ENCODE measurements around the gene DIAPH2. TPM values are rescaled to one million over a fixed set of nuclear protein-coding genes. Genes with fewer than 3 reads are reported as not detected.

The DIAPH2 gene
- total RNA-seq, 1 donor from 2014 or later = 18.9 TPM

GRCh38 chrX:97628807-97629596 is 944.4 kb downstream of the DIAPH2 start:
- peaks cover 14% of the 10 kb centered on the region for H3K4me1 Mint-ChIP-seq (ENCODE audit: unreplicated experiment)
- H3K27ac Mint-ChIP-seq = no peak overlapping the region
- DNase-seq (ENCODE audit: extremely low spot score, unreplicated experiment) = no peak
- no peaks in the 10 kb centered on the region for H3K27me3 Mint-ChIP-seq
- peaks cover 4% of the 10 kb centered on the region for H3K9me3 Mint-ChIP-seq
- H3K4me3 Mint-ChIP-seq = no peak overlapping the region
- no peaks in the 10 kb centered on the region for H3K36me3 Mint-ChIP-seq
- TF ChIP-seq, protein P1, sequence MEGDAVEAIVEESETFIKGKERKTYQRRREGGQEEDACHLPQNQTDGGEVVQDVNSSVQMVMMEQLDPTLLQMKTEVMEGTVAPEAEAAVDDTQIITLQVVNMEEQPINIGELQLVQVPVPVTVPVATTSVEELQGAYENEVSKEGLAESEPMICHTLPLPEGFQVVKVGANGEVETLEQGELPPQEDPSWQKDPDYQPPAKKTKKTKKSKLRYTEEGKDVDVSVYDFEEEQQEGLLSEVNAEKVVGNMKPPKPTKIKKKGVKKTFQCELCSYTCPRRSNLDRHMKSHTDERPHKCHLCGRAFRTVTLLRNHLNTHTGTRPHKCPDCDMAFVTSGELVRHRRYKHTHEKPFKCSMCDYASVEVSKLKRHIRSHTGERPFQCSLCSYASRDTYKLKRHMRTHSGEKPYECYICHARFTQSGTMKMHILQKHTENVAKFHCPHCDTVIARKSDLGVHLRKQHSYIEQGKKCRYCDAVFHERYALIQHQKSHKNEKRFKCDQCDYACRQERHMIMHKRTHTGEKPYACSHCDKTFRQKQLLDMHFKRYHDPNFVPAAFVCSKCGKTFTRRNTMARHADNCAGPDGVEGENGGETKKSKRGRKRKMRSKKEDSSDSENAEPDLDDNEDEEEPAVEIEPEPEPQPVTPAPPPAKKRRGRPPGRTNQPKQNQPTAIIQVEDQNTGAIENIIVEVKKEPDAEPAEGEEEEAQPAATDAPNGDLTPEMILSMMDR (conservative IDR thresholded peaks at IDR 0.05) = no peak

DNA sequence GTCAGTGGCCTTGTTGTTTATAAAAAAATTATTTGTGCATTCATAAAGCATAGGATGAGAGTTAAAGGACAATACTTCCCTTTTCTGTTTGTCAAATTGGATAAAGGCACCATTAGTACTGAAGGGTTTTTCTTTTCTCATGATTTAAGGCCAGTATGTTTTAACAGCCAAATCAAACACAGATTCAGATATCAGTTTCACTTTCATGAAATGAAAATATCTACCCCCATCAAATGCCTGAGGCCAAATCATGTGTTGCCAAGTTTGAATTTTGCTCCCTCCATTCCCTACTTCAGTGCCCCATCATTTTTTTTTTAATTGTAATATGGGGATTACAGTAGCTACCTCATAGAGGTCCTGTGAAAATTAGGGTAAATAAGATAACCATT is 944.9 kb downstream of the DIAPH2 start:
- H3K27ac Mint-ChIP-seq = no peak overlapping the region
- peaks cover 4% of the 10 kb centered on the region for H3K9me3 Mint-ChIP-seq

DNA sequence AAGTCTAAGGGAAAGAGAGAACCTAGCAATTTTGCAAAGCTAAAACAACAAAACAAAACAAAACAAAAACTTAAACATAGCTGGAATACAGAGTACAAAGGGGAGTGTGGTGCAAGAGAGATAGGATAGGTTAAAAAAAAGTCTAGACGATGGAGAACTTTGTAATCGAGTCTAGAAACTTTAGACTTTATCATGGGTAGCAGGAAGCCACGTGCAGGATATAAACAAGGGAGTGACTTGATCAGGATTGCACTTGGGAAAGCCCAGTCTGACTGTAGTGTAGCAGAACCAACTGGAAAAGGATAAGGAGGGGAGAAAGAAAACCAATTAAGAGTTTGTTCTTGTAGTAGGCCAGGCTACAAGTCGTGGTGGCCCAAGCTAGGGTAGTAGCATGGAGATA is 949.2 kb downstream of the DIAPH2 start:
- no peaks in the 10 kb centered on the region for H3K27me3 Mint-ChIP-seq
- no peaks in the 10 kb centered on the region for H3K36me3 Mint-ChIP-seq
- no peak for DNase-seq (ENCODE audit: extremely low spot score, unreplicated experiment)
- H3K4me3 Mint-ChIP-seq = no peak overlapping the region
- H3K27ac Mint-ChIP-seq = no peak overlapping the region
- peaks cover 28% of the 10 kb centered on the region for H3K4me1 Mint-ChIP-seq (ENCODE audit: unreplicated experiment)
- H3K9me3 Mint-ChIP-seq = no peaks in the 10 kb centered on the region
- TF ChIP-seq, protein P1 (conservative IDR thresholded peaks at IDR 0.05) = no peak

More for the DNA sequence above, 944.9 kb downstream of the DIAPH2 start:
- Mint-ChIP-seq H3K4me3 (no peak overlapping the region), H3K4me1 (ENCODE audit: unreplicated experiment) (peaks cover 14% of the 10 kb centered on the region), H3K36me3 (no peaks in the 10 kb centered on the region), H3K27me3 (no peaks in the 10 kb centered on the region)
- TF ChIP-seq, protein P1 (conservative IDR thresholded peaks at IDR 0.05) = no peak
- no peak for DNase-seq (ENCODE audit: extremely low spot score, unreplicated experiment)

GRCh38 chrX:97636473-97637140 is 952.0 kb downstream of the DIAPH2 start:
- Mint-ChIP-seq H3K9me3 (no peaks in the 10 kb centered on the region), H3K4me3 (no peak overlapping the region), H3K36me3 (no peaks in the 10 kb centered on the region), H3K4me1 (ENCODE audit: unreplicated experiment) (peaks cover 27% of the 10 kb centered on the region), H3K27me3 (no peaks in the 10 kb centered on the region), H3K27ac (no peak overlapping the region)
- no peak for DNase-seq (ENCODE audit: extremely low spot score, unreplicated experiment)
- TF ChIP-seq, protein P1 (conservative IDR thresholded peaks at IDR 0.05) = no peak

- no peak overlapping the region for H3K4me3 Mint-ChIP-seq
- DNase-seq (ENCODE audit: extremely low spot score, unreplicated experiment) = no peak
- H3K27ac Mint-ChIP-seq = no peak overlapping the region
- H3K27me3 Mint-ChIP-seq = no peaks in the 10 kb centered on the region
- TF ChIP-seq, protein P1 (conservative IDR thresholded peaks at IDR 0.05) = no peak
- H3K4me1 Mint-ChIP-seq (ENCODE audit: unreplicated experiment) = peaks cover 27% of the 10 kb centered on the region
- no peaks in the 10 kb centered on the region for H3K36me3 Mint-ChIP-seq
- no peaks in the 10 kb centered on the region for H3K9me3 Mint-ChIP-seq
Measured at GRCh38 chrX:97637289-97637688, 952.6 kb downstream of the DIAPH2 start.

Data from type B pancreatic cell (in vitro differentiated cells).